Small intestine (tissue), 7 donors: ENCODE results near the gene FNDC3A. TPM values are rescaled to one million over a fixed set of nuclear protein-coding genes. Genes with fewer than 3 reads are reported as not detected.

Source experiments
- DNase-seq, 2 donors: peaks; one replicate each; pipeline versions ENCODE4 v3.0.0 to v3.0.0-alpha.2; 2013
- FAIRE-seq: peaks from 2 replicates; lab custom pipeline; 2012; peaks lifted over from hg19 to GRCh38; lab: Jason Lieb, UNC
- H3K27ac ChIP-seq, 3 donors: one replicate each; pipeline ENCODE4 v1.5.1; 2013; ENCODE audit warnings: low read length in 2 of 3, mild to moderate bottlenecking in 2 of 3, control low read depth in 1 of 3, inconsistent platforms in 1 of 3, low read depth in 1 of 3, moderate library complexity in 1 of 3
- H3K27me3 ChIP-seq, 3 donors: one replicate each; pipeline ENCODE4 v1.6.1; 2013; ENCODE audit warnings: low read length in 3 of 3, inconsistent platforms in 1 of 3; ENCODE audit not compliant: control insufficient read depth in 3 of 3, insufficient read depth in 3 of 3
- H3K36me3 ChIP-seq, 3 donors: one replicate each; pipeline ENCODE4 v1.6.1; 2013; ENCODE audit warnings: low read length in 3 of 3, inconsistent platforms in 1 of 3, low read depth in 1 of 3, mild to moderate bottlenecking in 1 of 3, moderate library complexity in 1 of 3; ENCODE audit not compliant: control insufficient read depth in 3 of 3, insufficient read depth in 2 of 3
- H3K4me1 ChIP-seq, 3 donors: one replicate each; pipeline ENCODE4 v1.6.1; 2013; ENCODE audit warnings: low read length in 2 of 3, inconsistent platforms in 1 of 3, low read depth in 1 of 3, mild to moderate bottlenecking in 1 of 3, moderate library complexity in 1 of 3; ENCODE audit not compliant: control insufficient read depth in 3 of 3, insufficient read depth in 2 of 3
- H3K4me3 ChIP-seq, 3 donors: one replicate each; pipeline ENCODE4 v1.5.1; 2013; ENCODE audit warnings: low read length in 3 of 3, control low read depth in 1 of 3, inconsistent platforms in 1 of 3, low read depth in 1 of 3, mild to moderate bottlenecking in 1 of 3, moderate library complexity in 1 of 3
- H3K9me3 ChIP-seq, 2 donors: one replicate each; pipeline ENCODE4 v1.6.1; 2013; ENCODE audit warnings: low read depth in 1 of 2, low read length in 1 of 2; ENCODE audit not compliant: control insufficient read depth in 2 of 2, insufficient read depth in 1 of 2
- WGBS, 3 donors: extraction: QIAGEN DNeasy Blood & Tissue Kit; methylation state at CpG; one replicate each; pipeline ENCODE4 v1.1.7; 2013; 5-methylcytosine and 5-hydroxymethylcytosine counted together
- polyA plus RNA-seq, 4 donors: library from polyadenylated mRNA; stranded (reverse) in 3 of 4; unstranded in 1 of 4; fragments of 200-250 nt in 3 of 4; fragments of 120-200 nt in 1 of 4; gene quantifications; one replicate each; pipeline versions ENCODE4 v1.2.1 to v1.2.3, GENCODE V29; 2013
- donor health status: healthy with polysubstance abuse.
- donor health status: control.
- donor health status: control.
- donor health status: Bipolar disorder and iron deficiency.
- donor health status: healthy.

The FNDC3A gene
- polyA plus RNA-seq, 4 donors: 18.4 to 60.1 (median 24.7) TPM

DNA sequence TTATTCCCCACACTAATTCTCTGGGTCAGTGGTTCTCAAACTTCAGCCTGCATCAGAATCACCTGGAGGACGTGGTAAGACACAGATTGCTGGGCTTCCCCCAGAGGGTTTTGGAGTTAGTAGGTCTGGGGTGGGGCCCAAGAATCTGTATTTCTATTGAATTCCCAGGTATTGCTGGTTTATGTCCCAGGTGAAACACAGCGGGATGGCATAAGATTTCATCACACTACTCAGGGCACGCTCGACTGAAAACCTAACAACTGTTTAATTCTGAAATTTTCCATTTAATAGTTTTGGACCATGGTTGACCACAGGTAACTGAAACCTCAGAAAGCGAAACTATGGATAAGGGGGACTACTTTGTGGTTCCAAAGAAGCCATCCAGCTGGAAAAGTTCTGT is 250.9 kb downstream of the FNDC3A start:
- Histone ChIP-seq H3K27ac (no peak overlapping the region), H3K27me3 (peaks cover 0 to 35% (median 6%) of the 10 kb centered on the region in 3 donors), H3K4me1 (no peaks in the 10 kb centered on the region), H3K4me3 (no peak overlapping the region), H3K9me3 (no peaks in the 10 kb centered on the region), H3K36me3 (no peaks in the 10 kb centered on the region)
- no peak for FAIRE-seq
- DNase-seq: no peak
- WGBS, 3 donors: 88 to 93% (median 89%) methylated on average over 5 of the region's 5 CpGs

DNA sequence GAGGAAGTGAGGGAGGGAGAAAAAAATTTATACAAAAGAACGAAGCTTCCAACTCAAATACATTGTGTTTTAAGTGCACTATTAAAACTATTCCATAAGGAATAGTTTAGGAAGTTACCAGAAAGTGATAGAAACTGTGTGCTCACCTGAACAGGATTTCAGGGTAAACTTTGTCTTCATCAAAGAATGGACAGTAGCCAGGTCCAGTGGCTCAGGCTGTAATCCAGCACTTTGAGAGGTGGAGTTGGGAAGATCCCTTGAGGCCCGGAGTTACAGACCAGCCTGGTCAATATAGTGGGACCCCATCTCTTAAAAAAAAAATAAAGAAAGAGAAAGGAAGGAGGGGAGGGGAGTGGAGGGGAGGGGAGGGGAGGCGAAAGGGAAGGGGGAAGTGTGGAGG is 259.0 kb downstream of the FNDC3A start:
- no peak for DNase-seq
- no peaks in the 10 kb centered on the region for H3K36me3 ChIP-seq
- WGBS, 3 donors: 91 to 95% (median 94%) methylated on average over 2 to 3 of the region's 3 CpGs
- no peak for FAIRE-seq
- H3K4me1 ChIP-seq: no peaks in the 10 kb centered on the region
- H3K4me3 ChIP-seq: no peak overlapping the region
- no peak overlapping the region for H3K27ac ChIP-seq
- no peaks in the 10 kb centered on the region for H3K27me3 ChIP-seq
- no peaks in the 10 kb centered on the region for H3K9me3 ChIP-seq

GRCh38 chr13:49235856-49236431 is 260.2 kb downstream of the FNDC3A start:
- DNase-seq (no peak), FAIRE-seq (no peak)
- Histone ChIP-seq H3K9me3 (no peaks in the 10 kb centered on the region), H3K36me3 (no peaks in the 10 kb centered on the region), H3K4me3 (no peak overlapping the region), H3K4me1 (no peaks in the 10 kb centered on the region), H3K27ac (no peak overlapping the region), H3K27me3 (no peaks in the 10 kb centered on the region)
- WGBS, 3 donors: 87 to 95% (median 93%) methylated on average over 6 of the region's 6 CpGs

GRCh38 chr13:49238621-49239020 is 262.9 kb downstream of the FNDC3A start:
- FAIRE-seq: no peak
- no peaks in the 10 kb centered on the region for H3K27me3 ChIP-seq
- no peak for DNase-seq
- no peak overlapping the region for H3K27ac ChIP-seq
- no peaks in the 10 kb centered on the region for H3K4me1 ChIP-seq
- peaks cover 0 to 2% (median 0%) of the 10 kb centered on the region in 3 donors for H3K36me3 ChIP-seq
- no peak overlapping the region for H3K4me3 ChIP-seq
- WGBS, 3 donors: 93 to 99% (median 94%) methylated on average over 2 of the region's 2 CpGs
- peaks cover 0 to 10% of the 10 kb centered on the region in 2 donors for H3K9me3 ChIP-seq

GRCh38 chr13:49240017-49240416 is 264.3 kb downstream of the FNDC3A start:
- H3K27ac ChIP-seq: no peak overlapping the region
- peaks cover 0 to 9% (median 0%) of the 10 kb centered on the region in 3 donors for H3K4me1 ChIP-seq
- H3K27me3 ChIP-seq: no peaks in the 10 kb centered on the region
- DNase-seq (peak; percentile 38 to 67), FAIRE-seq (no peak)
- H3K36me3 ChIP-seq: peaks cover 0 to 2% (median 0%) of the 10 kb centered on the region in 3 donors
- WGBS, 3 donors: 13 to 26% (median 22%) methylated on average over 4 of the region's 4 CpGs
- H3K9me3 ChIP-seq: peaks cover 0 to 10% of the 10 kb centered on the region in 2 donors
- no peak overlapping the region for H3K4me3 ChIP-seq

DNA sequence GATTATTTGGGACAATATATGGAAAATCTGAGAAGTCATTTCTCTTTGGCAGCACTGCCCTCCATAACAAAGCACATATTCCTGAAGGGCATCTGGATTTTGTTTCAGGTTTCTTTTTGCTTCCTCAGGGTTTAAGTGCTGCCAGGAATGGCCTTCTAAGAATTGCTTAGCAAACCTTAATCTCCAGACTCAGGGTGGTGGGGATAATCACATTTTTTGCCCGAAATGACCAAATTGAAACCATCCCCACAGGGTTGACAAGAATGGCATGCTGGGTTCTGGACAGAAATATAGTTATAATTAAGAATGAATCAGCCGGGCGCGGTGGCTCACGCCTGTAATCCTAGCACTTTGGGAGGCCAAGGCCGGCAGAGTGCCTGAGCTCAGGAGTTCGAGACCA is 265.6 kb downstream of the FNDC3A start:
- H3K9me3 ChIP-seq: peaks cover 0 to 10% of the 10 kb centered on the region in 2 donors
- no peaks in the 10 kb centered on the region for H3K27me3 ChIP-seq
- H3K4me1 ChIP-seq: peaks cover 0 to 9% (median 0%) of the 10 kb centered on the region in 3 donors
- no peak overlapping the region for H3K27ac ChIP-seq
- H3K36me3 ChIP-seq: peaks cover 0 to 2% (median 0%) of the 10 kb centered on the region in 3 donors
- FAIRE-seq: no peak
- WGBS, 3 donors: 82 to 89% (median 88%) methylated on average over 7 of the region's 7 CpGs
- no peak overlapping the region for H3K4me3 ChIP-seq
- DNase-seq: no peak

- no peak overlapping the region for H3K4me3 ChIP-seq
- FAIRE-seq: no peak
- peaks cover 0 to 9% (median 3%) of the 10 kb centered on the region in 3 donors for H3K4me1 ChIP-seq
- peaks cover 0 to 10% of the 10 kb centered on the region in 2 donors for H3K9me3 ChIP-seq
- peaks cover 0 to 6% (median 0%) of the 10 kb centered on the region in 3 donors for H3K36me3 ChIP-seq
- H3K27ac ChIP-seq: peak overlapping the region in 1 of 3 donors; percentile 60
- no peaks in the 10 kb centered on the region for H3K27me3 ChIP-seq
- peak; percentile 53 to 74 for DNase-seq
Observed at GRCh38 chr13:49245101-49245500, 269.4 kb downstream of the FNDC3A start.

DNA sequence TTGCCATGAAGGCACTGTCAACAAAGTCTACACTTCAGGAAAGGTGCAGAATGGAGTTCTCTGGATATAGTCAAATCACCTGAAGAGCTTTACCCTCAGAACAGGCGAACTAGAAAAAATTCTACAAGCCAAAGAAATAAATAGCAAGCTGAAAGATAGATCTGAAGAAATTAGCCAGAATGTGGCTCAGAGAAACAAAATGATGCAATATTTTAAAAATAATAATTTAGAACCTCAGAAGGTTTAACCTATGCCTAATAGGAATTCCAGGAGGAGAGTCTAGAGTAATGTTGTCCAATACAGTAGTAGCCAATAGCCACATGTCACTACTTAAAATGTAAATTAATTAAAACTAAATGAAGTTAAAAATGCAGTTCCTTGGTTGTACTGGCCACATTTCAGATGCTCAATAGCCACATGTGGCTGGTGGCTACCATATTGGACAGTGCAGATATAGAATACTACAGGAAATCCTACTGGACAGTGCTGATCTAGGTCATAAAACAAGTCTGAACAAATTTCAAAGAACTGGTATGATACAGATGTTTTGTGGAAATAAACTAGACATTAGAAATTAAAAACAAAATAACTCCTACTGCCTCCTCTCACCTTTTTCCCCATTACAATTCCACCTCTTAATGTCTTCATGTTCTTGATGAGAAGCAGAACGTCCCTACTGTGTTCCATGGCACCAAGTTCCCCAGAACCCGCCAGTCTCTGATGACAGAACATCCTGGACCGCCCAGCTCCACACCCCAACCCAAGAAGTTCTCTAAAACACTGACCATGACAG is 271.3 kb downstream of the FNDC3A start:
- Histone ChIP-seq H3K4me1 (peaks cover 0 to 9% (median 3%) of the 10 kb centered on the region in 3 donors), H3K27ac (peak overlapping the region; percentile 61 to 96 (median 84)), H3K4me3 (peak overlapping the region; percentile 65 to 84 (median 71)), H3K36me3 (peaks cover 0 to 10% (median 1%) of the 10 kb centered on the region in 3 donors), H3K27me3 (no peaks in the 10 kb centered on the region), H3K9me3 (peaks cover 0 to 9% of the 10 kb centered on the region in 2 donors)
- no peak for FAIRE-seq
- DNase-seq: no peak
- WGBS, 3 donors: 22 to 26% (median 25%) methylated on average over 4 of the region's 4 CpGs
